Upper lobe of right lung (tissue), 1 donor: Measurements from ENCODE around the gene NEAT1. TPM values are rescaled to one million over a fixed set of nuclear protein-coding genes. Genes with fewer than 3 reads are reported as not detected.

Source experiments
- ATAC-seq: fragments of 200-7000 bp; cut with Tn5 transposase; one replicate; pipeline ENCODE4 v1.9.1; 2020; ENCODE audit warnings: mild to moderate bottlenecking, moderate library complexity
- DNase-seq: peaks from one replicate; pipeline ENCODE4 v3.0.0-alpha.2; 2020
- H3K27ac ChIP-seq: fragments of 200-600 bp; one replicate; pipeline ENCODE4 v1.8.0; 2022
- H3K27me3 ChIP-seq: fragments of 200-600 bp; one replicate; pipeline ENCODE4 v1.8.0; 2022; ENCODE audit warnings: mild to moderate bottlenecking
- H3K36me3 ChIP-seq: fragments of 200-600 bp; one replicate; pipeline ENCODE4 v1.8.0; 2022
- H3K4me1 ChIP-seq: fragments of 200-600 bp; one replicate; pipeline ENCODE4 v1.8.0; 2022
- H3K4me3 ChIP-seq: fragments of 200-600 bp; one replicate; pipeline ENCODE4 v1.8.0; 2022; ENCODE audit warnings: mild to moderate bottlenecking
- H3K9me3 ChIP-seq: fragments of 200-600 bp; one replicate; pipeline ENCODE4 v1.8.0; 2022
- intact Hi-C: fragments of 100-400 bp; cut with DNase I; formaldehyde crosslinking; loops from one replicate; pipeline ENCODE4 v1.11.0; 2022
- total RNA-seq: library from RNA; stranded (reverse); fragmentation: NEBNext Ultra II Directional; extraction: Animal tissue kit (Norgen Biotek cat#: 25700); gene quantifications from one replicate; pipeline ENCODE4 v1.2.1, GENCODE V29; 2021
- TF ChIP-seq, protein P1 (sequence below): fragments of 200-600 bp; IDR thresholded peaks from one replicate; pipeline ENCODE4 v1.8.0; 2022; ENCODE audit warnings: antibody characterized with exemption
- donor health status: DM: no; HTN: yes; CAD: no; lungs with severe emphysema.

NEAT1 gene
- total RNA-seq, 1 donor from 2014 or later: 1,120 TPM

DNA sequence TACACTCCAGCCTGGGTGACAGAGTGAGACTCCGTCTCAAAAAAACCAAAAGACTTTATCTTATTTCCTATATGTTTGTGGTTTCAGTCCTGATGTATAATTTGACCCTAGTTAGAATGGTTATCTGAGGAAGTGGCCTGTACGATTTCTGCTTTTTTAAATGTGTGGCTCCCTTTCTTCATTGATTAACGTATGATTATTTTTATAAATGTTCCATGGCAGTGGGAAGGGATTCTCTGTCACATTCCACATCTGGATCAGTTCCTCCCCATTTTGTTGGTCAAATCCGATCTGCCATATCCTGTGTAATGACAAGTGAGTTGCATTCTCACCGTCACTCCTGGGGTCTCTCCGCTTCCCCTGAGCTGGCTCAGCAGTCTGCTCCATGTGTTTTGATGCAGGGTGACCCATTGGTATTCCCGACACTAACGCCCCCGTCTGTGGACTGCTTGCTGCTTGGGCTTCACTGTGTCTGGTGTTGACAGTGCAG is 20.3 kb downstream of the NEAT1 start:
- peaks cover 50% of the 10 kb centered on the region for H3K36me3 ChIP-seq
- peaks cover 24% of the 10 kb centered on the region for H3K4me1 ChIP-seq
- no peaks in the 10 kb centered on the region for H3K27me3 ChIP-seq
- no peak for DNase-seq
- intact Hi-C loops: no loop called here
- TF ChIP-seq, protein P1, sequence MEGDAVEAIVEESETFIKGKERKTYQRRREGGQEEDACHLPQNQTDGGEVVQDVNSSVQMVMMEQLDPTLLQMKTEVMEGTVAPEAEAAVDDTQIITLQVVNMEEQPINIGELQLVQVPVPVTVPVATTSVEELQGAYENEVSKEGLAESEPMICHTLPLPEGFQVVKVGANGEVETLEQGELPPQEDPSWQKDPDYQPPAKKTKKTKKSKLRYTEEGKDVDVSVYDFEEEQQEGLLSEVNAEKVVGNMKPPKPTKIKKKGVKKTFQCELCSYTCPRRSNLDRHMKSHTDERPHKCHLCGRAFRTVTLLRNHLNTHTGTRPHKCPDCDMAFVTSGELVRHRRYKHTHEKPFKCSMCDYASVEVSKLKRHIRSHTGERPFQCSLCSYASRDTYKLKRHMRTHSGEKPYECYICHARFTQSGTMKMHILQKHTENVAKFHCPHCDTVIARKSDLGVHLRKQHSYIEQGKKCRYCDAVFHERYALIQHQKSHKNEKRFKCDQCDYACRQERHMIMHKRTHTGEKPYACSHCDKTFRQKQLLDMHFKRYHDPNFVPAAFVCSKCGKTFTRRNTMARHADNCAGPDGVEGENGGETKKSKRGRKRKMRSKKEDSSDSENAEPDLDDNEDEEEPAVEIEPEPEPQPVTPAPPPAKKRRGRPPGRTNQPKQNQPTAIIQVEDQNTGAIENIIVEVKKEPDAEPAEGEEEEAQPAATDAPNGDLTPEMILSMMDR: no peak
- no peak for ATAC-seq
- H3K27ac ChIP-seq: no peak overlapping the region
- no peak overlapping the region for H3K4me3 ChIP-seq
- H3K9me3 ChIP-seq: no peaks in the 10 kb centered on the region

DNA sequence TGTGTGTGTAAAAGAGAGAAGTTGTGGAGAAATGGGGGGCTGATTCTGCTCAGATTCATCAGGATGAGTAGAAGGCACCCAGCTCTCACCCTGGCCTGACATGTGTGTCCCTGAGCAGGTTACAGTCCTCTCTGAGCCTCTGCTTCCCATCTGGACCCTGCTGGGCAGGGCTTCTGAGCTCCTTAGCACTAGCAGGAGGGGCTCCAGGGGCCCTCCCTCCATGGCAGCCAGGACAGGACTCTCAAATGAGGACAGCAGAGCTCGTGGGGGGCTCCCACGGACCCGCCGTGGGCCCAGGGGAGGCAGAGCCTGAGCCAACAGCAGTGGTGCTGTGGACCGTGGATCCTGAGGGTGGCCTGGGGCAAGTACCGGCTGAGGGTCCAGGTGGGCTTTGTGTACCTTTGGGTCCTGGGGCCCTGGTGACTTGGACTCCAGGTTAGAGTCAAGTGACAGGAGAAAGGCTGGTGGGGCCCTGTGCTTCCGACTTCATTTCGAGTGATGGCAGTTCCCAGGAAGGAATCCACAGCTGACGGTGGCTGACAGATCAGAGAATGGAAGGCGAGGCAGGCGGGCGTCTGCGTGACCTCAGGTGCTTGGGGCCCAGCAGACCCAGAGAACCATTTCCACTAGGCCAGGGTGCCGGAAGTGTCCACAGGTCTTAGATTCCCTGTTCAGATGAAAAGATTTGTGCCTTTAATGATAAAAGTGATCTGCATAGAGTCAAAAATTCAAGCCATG is 21.9 kb downstream of the NEAT1 start:
- TF ChIP-seq, protein P1: no peak
- H3K4me1 ChIP-seq: peaks cover 18% of the 10 kb centered on the region
- no peak for ATAC-seq
- no peaks in the 10 kb centered on the region for H3K27me3 ChIP-seq
- H3K4me3 ChIP-seq: no peak overlapping the region
- DNase-seq: no peak
- intact Hi-C loops: no loop called here
- peak overlapping the region; percentile 42 for H3K27ac ChIP-seq
- H3K36me3 ChIP-seq: peaks cover 36% of the 10 kb centered on the region
- no peaks in the 10 kb centered on the region for H3K9me3 ChIP-seq

DNA sequence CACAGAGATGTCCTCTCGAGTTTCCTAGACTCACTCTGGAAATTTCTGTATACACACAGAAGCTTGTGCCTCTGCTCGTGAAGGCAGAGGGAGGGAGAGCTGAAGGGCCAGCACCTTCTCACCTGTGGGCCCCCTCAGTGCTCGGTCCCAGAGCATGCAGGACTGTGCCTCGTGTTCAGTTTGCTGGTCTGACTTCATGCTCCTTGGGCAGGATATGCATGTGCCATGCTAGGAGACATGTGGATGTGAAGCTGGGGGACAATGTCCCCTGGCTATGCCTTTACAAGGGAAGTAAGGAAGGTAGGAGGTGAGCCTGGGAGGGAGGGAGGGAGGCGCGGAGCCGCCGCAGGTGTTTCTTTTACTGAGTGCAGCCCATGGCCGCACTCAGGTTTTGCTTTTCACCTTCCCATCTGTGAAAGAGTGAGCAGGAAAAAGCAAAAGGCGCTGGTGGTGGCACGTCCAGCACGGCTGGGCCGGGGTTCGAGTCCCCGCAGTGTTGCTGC is 22.6 kb downstream of the NEAT1 start:
- TF ChIP-seq, protein P1: no peak
- Histone ChIP-seq H3K36me3 (peaks cover 30% of the 10 kb centered on the region), H3K27me3 (no peaks in the 10 kb centered on the region), H3K4me3 (no peak overlapping the region), H3K4me1 (peaks cover 11% of the 10 kb centered on the region), H3K27ac (peak overlapping the region; percentile 42), H3K9me3 (no peaks in the 10 kb centered on the region)
- intact Hi-C loops: no loop called here
- DNase-seq: no peak
- ATAC-seq: no peak

DNA sequence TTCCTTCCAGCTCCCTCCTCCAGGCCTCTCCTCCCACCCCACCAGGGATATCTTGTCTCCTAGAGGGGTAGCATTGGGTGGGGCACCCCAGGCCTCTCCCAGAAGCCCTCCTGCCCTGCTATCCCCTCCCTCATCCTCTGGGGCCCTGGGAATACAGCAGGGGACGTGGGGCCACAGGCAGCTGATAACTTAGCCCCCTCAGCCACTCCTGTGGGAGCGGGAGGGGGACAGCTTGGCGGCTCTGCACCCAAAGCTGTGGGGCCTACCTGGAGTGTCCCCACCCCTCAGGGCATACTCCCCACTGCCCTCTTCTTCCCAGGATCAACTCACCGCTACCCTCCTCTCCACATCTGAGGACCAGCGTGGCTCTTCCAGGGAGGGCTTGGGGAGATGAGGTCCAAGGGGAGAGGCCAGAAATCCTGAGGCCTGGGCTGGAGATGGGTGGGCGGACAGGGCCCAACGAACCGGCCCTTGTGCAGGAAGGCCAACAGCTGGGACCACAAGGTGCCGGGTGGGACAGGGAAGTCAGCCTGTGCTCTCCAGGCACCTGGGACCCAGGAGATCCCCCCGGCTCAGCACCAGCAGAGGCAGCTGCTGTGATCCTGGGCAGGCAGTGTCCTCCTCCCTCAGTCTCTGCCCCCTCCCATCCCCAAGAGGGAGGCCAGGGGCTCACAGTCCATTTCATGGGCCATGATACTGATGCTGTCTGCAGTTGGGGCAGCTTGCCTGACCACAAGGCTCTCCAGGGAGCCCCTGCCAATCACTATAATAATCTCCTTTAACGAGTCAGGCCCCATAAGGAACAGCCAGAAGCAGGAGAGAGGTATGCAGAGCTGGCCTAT is 23.2 kb downstream of the NEAT1 start:
- no peak overlapping the region for H3K4me3 ChIP-seq
- TF ChIP-seq, protein P1: no peak
- H3K9me3 ChIP-seq: no peaks in the 10 kb centered on the region
- peak; percentile 3 for ATAC-seq
- H3K27ac ChIP-seq: peak overlapping the region; percentile 42
- no peak for DNase-seq
- H3K27me3 ChIP-seq: no peaks in the 10 kb centered on the region
- intact Hi-C loops: no loop called here
- H3K36me3 ChIP-seq: peaks cover 28% of the 10 kb centered on the region
- peaks cover 8% of the 10 kb centered on the region for H3K4me1 ChIP-seq

DNA sequence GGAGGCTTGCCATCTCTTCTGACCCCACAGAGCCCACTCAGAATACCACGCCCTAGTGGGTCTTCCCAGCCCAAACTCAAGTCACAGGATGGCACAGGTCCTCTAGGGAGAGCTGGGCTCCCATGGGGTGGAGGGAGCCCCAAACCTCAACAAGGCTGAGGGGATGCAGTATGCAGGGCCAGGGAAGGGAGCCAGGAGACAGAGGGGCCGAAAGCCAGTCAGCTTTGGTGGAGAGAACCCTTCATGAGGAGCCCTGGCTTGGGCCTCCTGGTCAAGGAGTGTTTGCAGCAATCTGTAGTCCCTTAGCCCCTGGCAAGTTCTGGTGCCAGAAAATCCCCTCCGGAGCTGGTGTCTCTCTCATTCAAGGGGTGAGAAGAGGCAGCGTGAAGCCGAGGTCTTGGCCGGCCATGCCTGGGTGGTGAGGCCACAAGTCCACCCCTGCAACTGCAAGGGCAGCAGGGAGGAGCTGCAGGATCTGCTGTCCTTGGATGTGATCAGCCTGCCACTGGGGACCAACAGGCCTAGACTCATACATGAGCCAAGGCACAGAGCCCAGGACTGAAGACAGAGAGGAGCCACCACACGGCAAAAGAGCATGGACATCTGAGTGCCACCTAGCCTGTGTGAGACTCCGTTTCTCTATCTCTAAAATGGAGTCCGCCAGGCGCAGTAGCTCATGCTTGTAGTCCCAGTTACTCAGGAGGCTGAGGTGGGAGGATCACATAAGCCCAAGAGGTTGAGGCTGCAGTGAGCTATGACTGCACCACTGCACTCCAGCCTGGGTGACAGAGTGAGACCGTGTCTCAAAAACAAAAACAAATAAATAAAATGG is 24.1 kb downstream of the NEAT1 start:
- DNase-seq (no peak), ATAC-seq (peak; percentile 4)
- intact Hi-C loops: no loop called here
- Histone ChIP-seq H3K4me1 (peaks cover 1% of the 10 kb centered on the region), H3K27ac (peak overlapping the region; percentile 42), H3K9me3 (no peaks in the 10 kb centered on the region), H3K4me3 (no peak overlapping the region), H3K36me3 (peaks cover 28% of the 10 kb centered on the region), H3K27me3 (no peaks in the 10 kb centered on the region)
- TF ChIP-seq, protein P1: no peak
